A549 (cell line): ENCODE measurements around the gene PDCD6IP.

Source experiments
- CTCF ChIP-seq: fragments of >200 bp; sonication (Bioruptor Twin); formaldehyde crosslinking; IDR thresholded peaks from 3 replicates; pipeline ENCODE4 v1.5.1; 2016
- ELK1 ChIP-seq: fragments of 150-350 bp; IDR thresholded peaks from 2 replicates; pipeline ENCODE4 v1.6.1; 2014; ENCODE audit warnings: low read depth, mild to moderate bottlenecking, low read length
- EP300 ChIP-seq, 2 experiments: fragments of >200 bp; sonication (Bioruptor Twin); formaldehyde crosslinking; IDR thresholded peaks; 2 replicates in 1 of 2; 3 replicates in 1 of 2; pipeline ENCODE4 v1.6.1; 2016 to 2017
- HEYL ChIP-seq: fragments of 250-450 bp; sonication (Bioruptor Pico); IDR thresholded peaks from 2 replicates; pipeline ENCODE4 v1.8.0; 2021; ENCODE audit warnings: mild to moderate bottlenecking, moderate library complexity
- MYC ChIP-seq: IDR thresholded peaks from 2 replicates; pipeline ENCODE4 v1.6.1; 2012; ENCODE audit warnings: mild to moderate bottlenecking, inconsistent platforms, low read length, improper control_type of control experiment, borderline replicate concordance
- NR3C1 ChIP-seq: fragments of >200 bp; sonication (Bioruptor Twin); formaldehyde crosslinking; IDR thresholded peaks from 3 replicates; pipeline ENCODE4 v1.6.1; 2017
- TP53 ChIP-seq: fragments of 250-450 bp; sonication (Bioruptor Pico); IDR thresholded peaks from 2 replicates; pipeline ENCODE4 v1.5.0; 2021; ENCODE audit warnings: mild to moderate bottlenecking, moderate library complexity
- ZC3H11A ChIP-seq: fragments of 450-650 bp; IDR thresholded peaks from 2 replicates; pipeline ENCODE4 v1.6.1; 2014; ENCODE audit warnings: antibody characterized with exemption, mild to moderate bottlenecking

- TF ChIP-seq TP53 (CRISPR knock-in tag) (no peak), NR3C1 (no peak), CTCF (no peak), ZC3H11A (no peak), HEYL (CRISPR knock-in tag) (no peak), ELK1 (no peak), MYC (no peak), EP300 (IDR thresholded peaks at IDR 0.05) (no peak)
These were observed 94.2 kb downstream of the PDCD6IP start for GRCh38 chr3:33892655-33893054.
